Loucy (cell line): Measurements from ENCODE around the gene FCGBP.

Experiments used
- CTCF ChIP-seq: fragments of 200-600 bp; sonication (generic); conservative IDR thresholded peaks from 2 replicates; pipeline ENCODE4 v1.5.1; 2014; ENCODE audit warnings: mild to moderate bottlenecking, antibody characterized with exemption, low read length
- EZH2phosphoT487 ChIP-seq: fragments of 200-600 bp; IDR thresholded peaks from 2 replicates; pipeline ENCODE4 v1.6.1; 2018; ENCODE audit warnings: antibody characterized with exemption, mild to moderate bottlenecking, moderate library complexity, borderline replicate concordance

GRCh38 chr19:39915101-39915847, 19.2 kb downstream of the FCGBP start:
- TF ChIP-seq CTCF (no peak), EZH2phosphoT487 (no peak)
